HG03175 (cell line): Measurements from ENCODE around the gene MAT2B.

Source experiments
- ATAC-seq: cut with Tn5 transposase; IDR thresholded peaks from one replicate; pipeline ENCODE4 v1.9.1; 2021; ENCODE audit warnings: mild to moderate bottlenecking, moderate library complexity; ENCODE audit not compliant: unreplicated experiment

Gene MAT2B

DNA sequence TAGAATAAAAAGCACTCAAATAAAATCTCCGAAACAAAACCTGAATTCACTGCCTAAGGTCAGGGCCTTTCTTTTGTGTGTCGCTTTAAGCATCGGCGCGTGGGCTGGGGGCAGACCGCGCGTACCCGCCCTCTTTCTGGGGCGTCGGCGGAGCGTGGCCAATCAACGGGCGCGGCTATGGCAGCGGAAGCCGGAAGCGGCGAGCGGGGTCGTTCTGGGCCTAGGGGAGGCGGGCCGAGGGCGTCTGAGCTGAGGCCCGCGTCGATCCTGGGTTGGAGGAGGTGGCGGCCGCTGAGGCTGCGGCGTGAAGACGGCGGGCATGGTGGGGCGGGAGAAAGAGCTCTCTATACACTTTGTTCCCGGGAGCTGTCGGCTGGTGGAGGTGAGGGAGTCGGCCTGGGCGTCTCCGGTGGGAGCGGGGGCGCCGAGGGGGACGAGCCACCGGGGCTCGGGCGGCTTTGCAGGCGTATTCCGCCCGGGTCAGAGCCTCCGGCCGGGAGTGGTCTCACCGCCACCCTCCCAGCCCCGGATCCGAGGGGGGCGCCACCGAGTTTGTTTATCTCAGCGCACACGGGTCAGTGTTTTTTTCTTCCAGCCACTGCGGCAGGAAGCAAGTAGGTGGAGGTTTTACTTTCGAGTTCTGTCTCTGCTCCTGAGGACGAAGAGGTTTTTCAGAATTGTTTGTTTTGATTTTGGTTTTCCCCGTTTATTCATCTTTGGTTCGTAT, at the start of gene MAT2B:
MAT2B (plus strand) TSS at position 252 of the 727 bp plus-strand sequence; CDS start at position 320, 68 bp downstream.
- peak; percentile 91 for ATAC-seq

DNA sequence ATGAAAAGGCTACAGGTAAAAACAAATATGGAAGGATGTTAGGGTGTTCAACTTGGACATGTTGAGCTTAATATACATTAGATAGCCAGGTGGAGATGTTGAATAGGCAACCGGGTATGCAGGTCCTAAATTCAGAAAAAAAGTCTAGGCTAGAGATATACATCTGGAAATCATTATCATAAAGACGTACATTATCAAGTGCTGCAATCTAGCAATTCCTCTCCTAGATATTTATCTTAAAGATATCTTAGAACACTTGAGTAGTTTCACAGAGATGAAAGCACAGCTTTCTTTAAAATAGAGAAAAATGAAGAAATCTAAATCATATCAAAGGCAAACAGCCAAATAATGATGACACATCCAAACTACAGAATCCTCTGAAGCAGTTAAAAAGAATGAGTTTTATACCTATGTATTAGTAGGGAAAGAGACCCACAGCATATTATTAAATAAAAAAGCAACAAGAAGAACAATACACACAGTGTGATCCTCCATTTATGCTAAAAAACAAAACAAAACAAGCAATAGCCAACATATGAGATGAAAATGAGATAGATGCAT, 49.3 kb upstream of the MAT2B start:
- ATAC-seq = no peak

DNA sequence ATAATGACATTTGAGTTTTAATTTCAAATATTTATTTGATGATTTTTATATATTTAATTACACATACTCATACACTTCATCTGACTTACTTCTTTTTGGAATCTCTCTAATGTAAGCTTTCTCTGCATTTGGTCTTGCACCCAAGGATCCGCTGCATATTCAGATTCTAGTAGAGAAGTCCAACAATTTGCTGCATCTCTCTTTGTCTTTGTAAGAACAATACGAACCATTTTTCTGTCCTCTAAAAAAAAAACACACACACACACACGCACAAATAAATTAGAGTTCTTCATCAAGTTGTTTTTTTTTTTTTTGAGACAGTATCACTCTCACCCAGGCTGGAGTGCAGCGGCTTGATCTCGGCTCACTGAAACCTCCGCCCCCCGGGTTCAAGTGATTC, 48.6 kb upstream of the MAT2B start:
- ATAC-seq = no peak

DNA sequence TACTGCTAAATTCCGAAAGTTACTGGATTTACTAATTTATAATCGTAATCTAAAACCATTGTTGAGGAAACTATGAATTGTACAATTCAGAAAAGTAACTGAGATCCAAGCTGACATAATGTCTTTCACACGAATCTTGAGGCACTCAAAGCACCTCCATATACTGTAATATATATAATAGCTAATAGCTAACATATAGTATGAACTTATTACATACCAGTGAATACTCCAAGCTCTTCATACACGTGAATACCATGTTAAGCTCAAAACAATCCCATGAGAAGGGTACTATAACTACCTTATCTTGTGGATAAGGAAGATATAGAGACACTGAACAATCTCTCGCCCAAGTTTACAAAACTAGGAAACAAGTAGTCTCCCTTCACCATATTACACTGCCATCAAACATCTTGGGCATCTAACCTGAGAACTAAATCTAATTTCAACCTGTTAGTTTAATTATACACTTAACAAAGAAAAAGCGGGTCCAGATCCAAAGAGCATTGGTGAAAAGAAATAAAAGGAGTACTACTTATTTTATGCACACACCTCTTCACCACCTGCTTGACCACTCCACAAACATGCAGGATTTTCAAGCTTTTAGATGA, 46.5 kb upstream of the MAT2B start:
- ATAC-seq = no peak

- peak; percentile 8 for ATAC-seq
These were observed 46.0 kb upstream of the MAT2B start for GRCh38 chr5:163459462-163459818.

- ATAC-seq = peak; percentile 77
These were observed 45.4 kb upstream of the MAT2B start, which contains the start of gene NUDCD2 for GRCh38 chr5:163459819-163460561. Gene NUDCD2, minus strand, starts transcription at chr5:163460102. Its CDS starts 52 bp downstream, at chr5:163460050.

DNA sequence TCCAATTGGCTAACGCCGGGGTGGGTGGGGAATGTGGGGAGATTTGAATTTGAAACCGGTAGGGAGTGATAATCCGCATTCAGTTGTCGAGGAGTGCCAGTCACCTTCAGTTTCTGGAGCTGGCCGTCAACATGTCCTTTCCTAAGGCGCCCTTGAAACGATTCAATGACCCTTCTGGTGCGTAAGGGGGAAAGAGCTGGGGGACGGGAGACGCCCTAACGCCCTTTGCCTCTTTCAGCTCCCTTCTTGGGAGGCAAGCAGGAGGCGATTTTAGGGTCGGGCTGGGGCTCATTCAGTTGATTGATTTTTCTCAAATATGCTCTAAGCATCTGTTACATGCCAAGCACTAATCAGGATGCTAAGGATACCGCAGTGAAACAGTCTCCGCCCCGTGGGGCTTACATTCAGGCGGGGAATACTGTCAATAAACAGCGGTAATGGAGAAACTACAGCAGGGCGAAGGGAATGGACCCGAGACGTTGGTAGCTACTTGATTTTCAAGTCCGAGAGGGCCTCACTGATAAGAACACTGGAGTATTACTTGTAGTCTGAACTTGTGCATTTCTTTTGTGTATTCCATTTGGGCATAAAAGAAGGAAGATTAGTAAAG, 44.8 kb upstream of the MAT2B start, which contains the start of gene HMMR:
HMMR (plus strand) TSS at position 71 of the 610 bp plus-strand sequence; CDS start at position 132, 61 bp downstream.
- ATAC-seq = no peak

DNA sequence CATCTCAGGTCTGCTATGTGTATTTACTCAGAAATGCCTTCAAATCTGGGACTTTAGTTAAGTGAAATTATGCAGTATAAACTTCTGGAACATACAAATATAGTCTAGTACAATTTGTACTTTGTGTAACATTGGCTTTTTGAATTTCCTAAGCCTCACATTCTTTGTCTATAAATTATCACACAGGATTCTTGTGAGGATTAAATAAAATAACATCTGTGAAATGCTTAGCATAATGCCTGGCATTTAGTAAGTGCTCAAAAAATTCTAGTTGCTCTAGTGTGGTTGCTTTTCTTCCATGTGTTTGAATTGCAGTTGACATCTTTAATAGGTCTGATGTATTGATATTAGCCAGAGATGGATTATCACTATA, 42.4 kb upstream of the MAT2B start:
- ATAC-seq = no peak

- ATAC-seq = no peak
These were observed 37.7 kb upstream of the MAT2B start for GRCh38 chr5:163467682-163468081.

DNA sequence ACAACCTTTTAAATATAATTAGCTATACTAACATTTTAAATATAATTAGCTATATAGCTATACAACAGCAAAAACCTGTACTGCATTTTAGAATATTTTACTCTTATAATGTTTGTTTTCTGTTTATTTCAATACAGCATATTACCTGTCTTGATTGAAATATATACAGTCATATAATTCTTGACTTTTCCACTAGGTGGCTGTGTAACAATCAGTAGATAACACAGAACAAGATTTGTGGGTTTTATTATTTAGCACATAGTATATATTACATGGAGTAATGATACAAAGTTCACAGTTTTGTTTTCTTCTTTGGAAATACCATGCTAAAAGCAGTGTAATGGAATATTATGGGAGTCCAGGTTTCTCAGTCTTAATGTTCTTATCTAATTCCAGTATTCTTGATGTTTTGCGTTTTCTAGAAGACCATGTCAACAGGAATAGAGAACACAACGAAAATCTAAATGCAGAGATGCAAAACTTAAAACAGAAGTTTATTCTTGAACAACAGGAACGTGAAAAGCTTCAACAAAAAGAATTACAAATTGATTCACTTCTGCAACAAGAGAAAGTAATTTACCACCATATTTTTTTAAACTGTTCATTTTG, 31.7 kb upstream of the MAT2B start:
- ATAC-seq = peak; percentile 96

GRCh38 chr5:163475411-163475810, 30.0 kb upstream of the MAT2B start:
- no peak for ATAC-seq

- no peak for ATAC-seq
These were observed 27.1 kb upstream of the MAT2B start for GRCh38 chr5:163478126-163478981.

- ATAC-seq = no peak
These were observed 26.5 kb upstream of the MAT2B start for GRCh38 chr5:163478982-163479271.

DNA sequence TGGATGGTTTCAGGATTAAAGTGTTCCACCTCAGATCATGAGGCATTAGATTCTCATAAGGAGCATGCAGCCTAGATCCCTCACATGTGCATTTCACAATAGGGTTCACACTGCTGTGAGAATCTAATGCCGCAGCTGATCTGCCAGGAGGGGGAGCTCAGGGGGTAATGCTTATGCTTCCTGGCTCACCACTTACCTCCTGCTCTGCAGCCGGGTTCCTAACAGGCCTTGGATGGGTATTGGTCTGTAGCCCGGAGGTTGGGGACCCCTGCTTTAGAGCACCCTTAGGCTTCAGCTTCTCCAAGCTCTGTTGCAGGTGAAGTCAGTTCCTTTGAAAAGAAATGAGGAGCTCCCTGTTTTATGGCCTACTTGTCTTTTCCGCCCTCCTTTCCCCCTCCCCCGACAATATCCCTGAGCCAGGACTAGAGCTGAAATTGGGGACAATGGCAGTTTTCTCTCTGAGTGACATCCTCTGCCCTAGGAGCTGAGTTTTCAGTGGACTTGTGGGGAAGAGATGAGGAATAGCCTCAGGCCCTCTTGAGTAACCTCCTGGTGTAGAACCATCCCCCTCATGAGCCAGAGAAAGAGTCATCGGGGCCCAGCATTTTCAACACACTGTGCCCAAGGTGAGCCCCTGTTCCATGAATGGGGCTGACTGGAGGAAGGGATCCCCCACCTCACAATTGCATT, 16.2 kb upstream of the MAT2B start:
- ATAC-seq = no peak

DNA sequence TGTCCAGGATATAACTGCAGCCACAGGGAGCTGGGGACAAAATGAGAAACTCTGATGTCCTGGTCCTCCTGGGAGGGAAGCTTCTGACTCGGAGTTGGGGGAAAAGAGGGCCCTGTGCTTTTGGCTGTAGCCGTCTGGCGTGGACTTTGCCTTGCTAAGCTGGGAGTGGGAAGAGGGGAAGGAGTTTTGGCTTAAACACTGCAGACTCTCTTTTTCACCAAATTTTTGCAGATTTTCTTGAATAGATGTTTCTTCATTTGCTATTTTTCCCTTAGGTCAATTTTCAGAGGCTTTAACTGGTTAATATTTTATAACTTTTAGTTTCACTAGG, 15.7 kb upstream of the MAT2B start:
- no peak for ATAC-seq

GRCh38 chr5:163496286-163496685, 9.1 kb upstream of the MAT2B start:
- ATAC-seq = no peak

- peak; percentile 63 for ATAC-seq
These were observed 8.1 kb upstream of the MAT2B start for GRCh38 chr5:163497315-163497714.

DNA sequence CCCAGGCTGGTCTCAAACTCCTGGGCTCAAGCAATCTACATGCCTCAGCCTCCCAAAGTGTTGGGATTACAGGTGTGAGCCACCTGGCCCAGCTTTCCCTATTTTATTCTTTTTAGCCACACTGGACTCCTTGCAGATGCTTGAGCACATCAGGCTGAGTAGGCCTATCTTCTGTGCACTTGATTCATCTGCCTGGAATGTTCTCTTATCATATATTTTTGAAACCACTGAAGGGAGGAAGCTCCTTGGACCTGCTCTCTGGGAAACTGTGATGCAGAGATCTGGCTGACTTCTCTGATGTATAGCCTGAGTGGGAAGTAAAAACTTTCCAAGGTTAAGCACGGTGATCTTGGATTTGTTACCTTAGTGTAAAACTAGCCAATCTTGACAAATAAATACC, 6.5 kb upstream of the MAT2B start:
- ATAC-seq = no peak

DNA sequence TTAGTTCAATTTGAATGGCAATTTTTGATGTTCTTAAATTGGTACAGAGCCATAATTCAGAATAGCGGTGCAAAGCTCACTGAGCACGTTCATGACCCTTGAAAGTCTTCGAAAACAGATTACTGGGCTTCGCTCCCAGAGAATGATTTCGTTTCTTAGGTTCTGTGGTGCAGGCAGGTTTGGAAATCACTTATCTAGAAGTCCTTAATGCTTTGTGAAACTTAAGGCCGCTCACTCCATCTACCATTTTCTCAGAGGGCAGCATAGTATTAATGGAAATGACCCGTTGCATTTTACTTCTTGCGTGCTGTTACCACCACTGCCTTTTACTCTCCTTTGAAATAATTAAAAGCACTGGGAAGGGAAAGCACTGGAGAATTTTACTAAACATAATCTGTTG, 2.9 kb upstream of the MAT2B start:
- ATAC-seq = no peak
